SK-N-SH (cell line): ENCODE measurements around the gene IL26.

ENCODE experiments used
- EP300 ChIP-seq, 2 experiments: IDR thresholded peaks; 2 replicates each; pipeline versions ENCODE4 v1.4.0 to v1.6.1; 2012; ENCODE audit warnings: borderline replicate concordance in 1 of 2, low read depth in 1 of 2, low read length in 1 of 2
- EZH2phosphoT487 ChIP-seq: fragments of 200-600 bp; sonication (generic); IDR thresholded peaks from 2 replicates; pipeline ENCODE4 v1.6.1; 2017; ENCODE audit warnings: low read depth, mixed run types, mild to moderate bottlenecking, antibody characterized with exemption, moderate library complexity, borderline replicate concordance
- GABPA ChIP-seq: IDR thresholded peaks from 2 replicates; pipeline ENCODE4 v1.4.0; 2012; ENCODE audit warnings: low read depth, mild to moderate bottlenecking
- GATA2 ChIP-seq: sonication (generic); formaldehyde crosslinking; IDR thresholded peaks from 2 replicates; pipeline ENCODE4 v1.5.0; 2020; ENCODE audit warnings: mild to moderate bottlenecking, missing genetic modification reagents
- JUND ChIP-seq: IDR thresholded peaks from 2 replicates; pipeline ENCODE4 v1.4.0; 2012
- MXI1 ChIP-seq: IDR thresholded peaks from 2 replicates; pipeline ENCODE4 v1.6.1; 2012; ENCODE audit warnings: mild to moderate bottlenecking, low read depth, low read length, improper control_type of control experiment
- POLR2AphosphoS5 ChIP-seq: IDR thresholded peaks from 2 replicates; pipeline ENCODE4 v1.6.1; 2012; ENCODE audit warnings: low read depth, low read length
- RAD21 ChIP-seq: IDR thresholded peaks from 2 replicates; pipeline ENCODE4 v1.6.1; 2012; ENCODE audit warnings: mild to moderate bottlenecking, low read length
- SMC3 ChIP-seq: IDR thresholded peaks from 2 replicates; pipeline ENCODE4 v1.6.1; 2012; ENCODE audit warnings: low read depth, low read length, improper control_type of control experiment
- TAF1 ChIP-seq: IDR thresholded peaks from 2 replicates; pipeline ENCODE4 v1.6.1; 2012; ENCODE audit warnings: low read depth, mild to moderate bottlenecking, low read length, moderate library complexity, borderline replicate concordance
- TF ChIP-seq, protein P1 (sequence below): fragments of 200-600 bp; sonication (generic); IDR thresholded peaks from 2 replicates; pipeline ENCODE4 v1.6.1; 2017; ENCODE audit warnings: antibody characterized with exemption, mild to moderate bottlenecking, moderate library complexity
- TF ChIP-seq, protein P2 (sequence below): IDR thresholded peaks from 2 replicates; pipeline ENCODE4 v1.6.1; 2012; ENCODE audit warnings: mild to moderate bottlenecking, low read depth, low read length, moderate library complexity

DNA sequence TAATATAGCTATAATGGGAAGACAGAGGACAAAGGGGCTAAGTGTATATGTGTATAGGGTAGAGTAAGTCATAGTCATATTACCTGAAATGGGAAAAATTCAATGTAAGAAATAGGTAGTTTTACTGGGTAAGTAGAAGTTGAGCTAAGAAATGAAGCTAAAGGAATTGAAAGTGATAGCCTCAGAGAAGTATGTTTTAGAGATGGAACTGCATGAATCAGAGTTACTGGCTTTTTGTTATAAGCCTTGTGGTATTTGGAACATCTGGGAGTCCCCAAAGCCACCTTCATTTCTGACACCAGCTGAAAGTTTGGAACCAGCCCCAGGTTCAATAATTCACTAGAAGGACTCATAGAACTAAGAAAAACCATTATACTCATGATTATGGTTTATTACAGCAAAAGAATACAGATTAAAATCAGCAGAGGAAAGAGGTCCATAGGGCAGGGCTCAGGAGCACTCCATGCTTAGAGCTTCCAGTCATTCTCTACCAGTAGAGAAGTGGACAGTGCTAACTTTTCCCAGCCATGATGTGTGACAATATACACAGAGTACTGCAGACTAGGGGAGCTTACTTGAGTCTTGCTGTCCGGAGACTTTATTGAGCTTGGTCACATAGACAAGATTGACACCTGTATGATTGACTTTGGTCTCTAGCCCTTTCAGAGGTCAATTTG lies 56.3 kb downstream of the IL26 start:
- TF ChIP-seq EZH2phosphoT487 (no peak), RAD21 (no peak), GABPA (no peak), MXI1 (no peak), GATA2 (no peak), POLR2AphosphoS5 (no peak), TAF1 (no peak), SMC3 (no peak), EP300 (IDR thresholded peaks at IDR 0.05; ENCODE audit: borderline replicate concordance in 1 of 2, low read depth in 1 of 2, low read length in 1 of 2) (no peak), JUND (no peak)
- TF ChIP-seq, protein P1, sequence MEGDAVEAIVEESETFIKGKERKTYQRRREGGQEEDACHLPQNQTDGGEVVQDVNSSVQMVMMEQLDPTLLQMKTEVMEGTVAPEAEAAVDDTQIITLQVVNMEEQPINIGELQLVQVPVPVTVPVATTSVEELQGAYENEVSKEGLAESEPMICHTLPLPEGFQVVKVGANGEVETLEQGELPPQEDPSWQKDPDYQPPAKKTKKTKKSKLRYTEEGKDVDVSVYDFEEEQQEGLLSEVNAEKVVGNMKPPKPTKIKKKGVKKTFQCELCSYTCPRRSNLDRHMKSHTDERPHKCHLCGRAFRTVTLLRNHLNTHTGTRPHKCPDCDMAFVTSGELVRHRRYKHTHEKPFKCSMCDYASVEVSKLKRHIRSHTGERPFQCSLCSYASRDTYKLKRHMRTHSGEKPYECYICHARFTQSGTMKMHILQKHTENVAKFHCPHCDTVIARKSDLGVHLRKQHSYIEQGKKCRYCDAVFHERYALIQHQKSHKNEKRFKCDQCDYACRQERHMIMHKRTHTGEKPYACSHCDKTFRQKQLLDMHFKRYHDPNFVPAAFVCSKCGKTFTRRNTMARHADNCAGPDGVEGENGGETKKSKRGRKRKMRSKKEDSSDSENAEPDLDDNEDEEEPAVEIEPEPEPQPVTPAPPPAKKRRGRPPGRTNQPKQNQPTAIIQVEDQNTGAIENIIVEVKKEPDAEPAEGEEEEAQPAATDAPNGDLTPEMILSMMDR: no peak
- TF ChIP-seq, protein P2, sequence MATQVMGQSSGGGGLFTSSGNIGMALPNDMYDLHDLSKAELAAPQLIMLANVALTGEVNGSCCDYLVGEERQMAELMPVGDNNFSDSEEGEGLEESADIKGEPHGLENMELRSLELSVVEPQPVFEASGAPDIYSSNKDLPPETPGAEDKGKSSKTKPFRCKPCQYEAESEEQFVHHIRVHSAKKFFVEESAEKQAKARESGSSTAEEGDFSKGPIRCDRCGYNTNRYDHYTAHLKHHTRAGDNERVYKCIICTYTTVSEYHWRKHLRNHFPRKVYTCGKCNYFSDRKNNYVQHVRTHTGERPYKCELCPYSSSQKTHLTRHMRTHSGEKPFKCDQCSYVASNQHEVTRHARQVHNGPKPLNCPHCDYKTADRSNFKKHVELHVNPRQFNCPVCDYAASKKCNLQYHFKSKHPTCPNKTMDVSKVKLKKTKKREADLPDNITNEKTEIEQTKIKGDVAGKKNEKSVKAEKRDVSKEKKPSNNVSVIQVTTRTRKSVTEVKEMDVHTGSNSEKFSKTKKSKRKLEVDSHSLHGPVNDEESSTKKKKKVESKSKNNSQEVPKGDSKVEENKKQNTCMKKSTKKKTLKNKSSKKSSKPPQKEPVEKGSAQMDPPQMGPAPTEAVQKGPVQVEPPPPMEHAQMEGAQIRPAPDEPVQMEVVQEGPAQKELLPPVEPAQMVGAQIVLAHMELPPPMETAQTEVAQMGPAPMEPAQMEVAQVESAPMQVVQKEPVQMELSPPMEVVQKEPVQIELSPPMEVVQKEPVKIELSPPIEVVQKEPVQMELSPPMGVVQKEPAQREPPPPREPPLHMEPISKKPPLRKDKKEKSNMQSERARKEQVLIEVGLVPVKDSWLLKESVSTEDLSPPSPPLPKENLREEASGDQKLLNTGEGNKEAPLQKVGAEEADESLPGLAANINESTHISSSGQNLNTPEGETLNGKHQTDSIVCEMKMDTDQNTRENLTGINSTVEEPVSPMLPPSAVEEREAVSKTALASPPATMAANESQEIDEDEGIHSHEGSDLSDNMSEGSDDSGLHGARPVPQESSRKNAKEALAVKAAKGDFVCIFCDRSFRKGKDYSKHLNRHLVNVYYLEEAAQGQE: no peak
